Measurements from ENCODE around the gene RPAP3. TPM values are rescaled to one million over a fixed set of nuclear protein-coding genes. Genes with fewer than 3 reads are reported as not detected.

Gene RPAP3
- total and polyA plus RNA-seq, 9 of the 15 experiments (the other 6 are each of a cell fraction or from before 2014, with no cell fraction given): 40.0 to 92.1 (median 54.1) TPM

DNA sequence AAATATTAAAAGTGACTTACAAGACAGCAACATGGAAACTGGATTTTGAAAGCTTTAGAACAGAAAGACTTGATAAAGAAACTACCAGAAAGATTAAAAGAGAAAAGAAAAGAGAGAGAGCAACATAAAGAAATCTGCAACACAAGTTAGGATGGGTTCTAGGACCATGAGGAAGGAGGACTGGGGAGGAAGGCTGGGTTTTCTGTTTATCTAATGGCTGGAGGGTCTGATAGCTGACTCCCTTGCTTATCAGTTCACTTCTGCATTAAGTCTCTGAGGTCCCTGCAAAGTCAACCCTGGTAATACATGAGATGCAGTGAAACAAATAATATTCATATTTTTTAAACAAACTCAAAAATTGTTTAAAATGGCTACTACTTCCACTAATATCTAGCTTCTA, 90.1 kb downstream of the RPAP3 start:
- intact Hi-C loops (cut with micrococcal nuclease): no loop called here
- no TSS peak for BruUV-seq (replicated peaks)
- FAIRE-seq (peak; percentile 48), ATAC-seq (peak; percentile 75), DNase-seq (ENCODE audit: extremely low read depth in 1 of 4, low spot score in 3 of 4) (peak in 3 of 4 experiments; percentile 31 to 57 (median 41))
- CTCF ChIA-PET (ENCODE audit: low intra/inter-chr PET ratio): no interaction called here
- Histone ChIP-seq H3K27ac (ENCODE audit: extremely low read depth, low read depth, low read length) (no peak overlapping the region), H4K20me1 (replicated peaks; ENCODE audit: control insufficient read depth, insufficient read depth, low read length) (no peaks in the 10 kb centered on the region), H3K9me1 (ENCODE audit: control insufficient read depth, insufficient read depth, low read length) (no peaks in the 10 kb centered on the region), H3K36me3 (ENCODE audit: control insufficient read depth, insufficient read depth, low read length) (no peaks in the 10 kb centered on the region; the same call in 1 of the 3 replicates), H3K4me2 (ENCODE audit: insufficient read depth, low read length) (no peak overlapping the region), H2AFZ (ENCODE audit: low read depth, low read length) (no peak overlapping the region), H3K79me2 (ENCODE audit: control insufficient read depth, insufficient read depth, low read length) (no peaks in the 10 kb centered on the region), H3K27me3 (ENCODE audit: control insufficient read depth in 2 of 2, insufficient read depth in 2 of 2, low read length in 2 of 2) (no peaks in the 10 kb centered on the region), H3K4me3 (no peak overlapping the region), H3K9ac (ENCODE audit: insufficient read depth in 1 of 2, low read depth in 2 of 2, low read length in 2 of 2) (no peak overlapping the region), H3K4me1 (replicated peaks in 1 of 2; ENCODE audit: control insufficient read depth in 2 of 2, insufficient read depth in 2 of 2, low read length in 2 of 2) (peaks cover 0 to 9% of the 10 kb centered on the region in 2 experiments; a peak in 2 of 5 replicates), H3K9me3 (replicated peaks; ENCODE audit: control insufficient read depth, insufficient read depth, low read depth, low read length) (peaks cover 3% of the 10 kb centered on the region)
- in situ Hi-C loops (cut with MboI): no loop called here
- POLR2A ChIA-PET: interaction anchor here (0.6 to 0.9 kb wide), 2 partner anchors 22 to 358 kb away, joined by 3 read pairs; no protein-coding TSS in a partner anchor
- 0 out of 2 replicates have a peak, but pooled peaks have one; percentile 47 for TF ChIP-seq FOXM1 (IDR thresholded peaks at IDR 0.05; ENCODE audit: low read depth)
- TF ChIP-seq FOXM1 (CRISPR knock-in tag; IDR thresholded peaks at IDR 0.05; ENCODE audit: low read depth): no peak
- TF ChIP-seq MYBL2 (IDR thresholded peaks at IDR 0.05; ENCODE audit: low read depth): no peak
- TF ChIP-seq MYBL2 (CRISPR knock-in tag; IDR thresholded peaks at IDR 0.05; ENCODE audit: borderline replicate concordance): no peak
- TF ChIP-seq NBN (IDR thresholded peaks at IDR 0.05; ENCODE audit: low read depth): no peak
- no peak for TF ChIP-seq TSC22D4 (tag; IDR thresholded peaks at IDR 0.05)
- peak; percentile 30; the same call in 1 of the 2 replicates for TF ChIP-seq CBFA2T2 (conservative IDR thresholded peaks at IDR 0.05)
- TF ChIP-seq HDAC1 (IDR thresholded peaks at IDR 0.05): no peak
- TF ChIP-seq ZNF696 (CRISPR knock-in tag; conservative IDR thresholded peaks at IDR 0.05): no peak
- TF ChIP-seq DPF2 (IDR thresholded peaks at IDR 0.05): peak; percentile 72
- no peak for TF ChIP-seq ZNF197 (CRISPR knock-in tag; IDR thresholded peaks at IDR 0.05; ENCODE audit: low read depth)
- TF ChIP-seq EP300 (IDR thresholded peaks at IDR 0.05; ENCODE audit: low read length): peak; percentile 48; the same call in 1 of the 2 replicates
- no peak for TF ChIP-seq RBM17 (IDR thresholded peaks at IDR 0.05; ENCODE audit: borderline replicate concordance, low read depth, low read length)
- no peak for TF ChIP-seq SMAD2 (IDR thresholded peaks at IDR 0.05; ENCODE audit: low read depth, low read length)
- TF ChIP-seq BRD9 (IDR thresholded peaks at IDR 0.05; ENCODE audit: low read depth, partially characterized antibody): no peak
- TF ChIP-seq CREB3 (tag; conservative IDR thresholded peaks at IDR 0.05; ENCODE audit: low read depth): no peak
- TF ChIP-seq ZNF518B (CRISPR knock-in tag; IDR thresholded peaks at IDR 0.05): no peak
- peak; percentile 53 for TF ChIP-seq TCF3 (CRISPR knock-in tag; IDR thresholded peaks at IDR 0.05)
- no peak for TF ChIP-seq ZNF76 (CRISPR knock-in tag; IDR thresholded peaks at IDR 0.05; ENCODE audit: borderline replicate concordance)
- no peak for TF ChIP-seq KLF6 (CRISPR knock-in tag; IDR thresholded peaks at IDR 0.05; ENCODE audit: borderline replicate concordance)
- no peak for TF ChIP-seq ZNF431 (CRISPR knock-in tag; IDR thresholded peaks at IDR 0.05)

All from K562 (cell line).